ENCODE measurements around the gene KPNA3.
A peak's percentile ranks its signal among the peaks of the same experiment; 100 is the strongest.

The KPNA3 gene

GRCh38 chr13:49693191-49693733 lies 99.2 kb downstream of the KPNA3 start:
- in situ Hi-C loops (cut with HindIII; ENCODE audit: low pct_ligation_motif_present, low sequenced_read_pairs) = no loop called here
- H3K4me3 ChIP-seq (ENCODE audit: low read depth, low read length) = no peak overlapping the region

GRCh38 chr13:49690995-49691784 lies 101.3 kb downstream of the KPNA3 start, which contains the start of gene EBPL:
Gene EBPL, minus strand, starts transcription at chr13:49691486. Its CDS starts 62 bp downstream, at chr13:49691424.
- H3K36me3 ChIP-seq (replicated peaks) = no peaks in the 10 kb centered on the region
- H3K27ac ChIP-seq = peak within 1 kb of the TSS; percentile 25
- no peaks in the 10 kb centered on the region for H3K27me3 ChIP-seq (replicated peaks)
- no peak for TF ChIP-seq CTCF (IDR thresholded peaks at IDR 0.05; ENCODE audit: low read depth, low read length, missing control alignments)
- in situ Hi-C loops (cut with HindIII; ENCODE audit: low pct_ligation_motif_present, low sequenced_read_pairs) = no loop called here
- peak within 1 kb of the TSS; percentile 57 for H3K4me3 ChIP-seq (ENCODE audit: low read depth, low read length)
- DNase-seq = peak; percentile 86

More at GRCh38 chr13:49693191-49693733, 99.2 kb downstream of the KPNA3 start:
- Histone ChIP-seq H3K36me3 (replicated peaks) (no peaks in the 10 kb centered on the region), H3K27ac (no peak overlapping the region), H3K27me3 (replicated peaks) (no peaks in the 10 kb centered on the region)
- TF ChIP-seq CTCF (IDR thresholded peaks at IDR 0.05; ENCODE audit: low read depth, low read length, missing control alignments) = no peak
- no peak for DNase-seq

- Histone ChIP-seq H3K27me3 (replicated peaks) (no peaks in the 10 kb centered on the region), H3K4me3 (ENCODE audit: low read depth, low read length) (peak overlapping the region; percentile 57), H3K27ac (no peak overlapping the region), H3K36me3 (replicated peaks) (no peaks in the 10 kb centered on the region)
- peak; percentile 71 for DNase-seq
- in situ Hi-C loops (cut with HindIII; ENCODE audit: low pct_ligation_motif_present, low sequenced_read_pairs) = no loop called here
- TF ChIP-seq CTCF (IDR thresholded peaks at IDR 0.05; ENCODE audit: low read depth, low read length, missing control alignments) = no peak
Observed at GRCh38 chr13:49690133-49690994, 102.1 kb downstream of the KPNA3 start.

- H3K36me3 ChIP-seq (replicated peaks) = no peaks in the 10 kb centered on the region
- in situ Hi-C loops (cut with HindIII; ENCODE audit: low pct_ligation_motif_present, low sequenced_read_pairs) = no loop called here
Observed at GRCh38 chr13:49683489-49683888, 109.0 kb downstream of the KPNA3 start.

More at GRCh38 chr13:49683489-49683888, 109.0 kb downstream of the KPNA3 start:
- DNase-seq = no peak
- no peak overlapping the region for H3K27ac ChIP-seq
- no peaks in the 10 kb centered on the region for H3K27me3 ChIP-seq (replicated peaks)
- TF ChIP-seq CTCF (IDR thresholded peaks at IDR 0.05; ENCODE audit: low read depth, low read length, missing control alignments) = no peak
- no peak overlapping the region for H3K4me3 ChIP-seq (ENCODE audit: low read depth, low read length)
